Body of pancreas (tissue), 4 donors: Measurements from ENCODE around the gene ALDH7A1. TPM values are rescaled to one million over a fixed set of nuclear protein-coding genes. Genes with fewer than 3 reads are reported as not detected.

Experiments
- ATAC-seq: fragments of 150-250 bp; one replicate; pipeline ENCODE4 v1.9.1; 2016
- DNase-seq, 4 donors: peaks; one replicate each; pipeline ENCODE4 v3.0.0-alpha.2; 2019
- H3K27ac ChIP-seq, 4 donors: fragments of 200-600 bp; sonication (generic); 1 replicate in 3 of 4; 2 replicates in 1 of 4; pipeline versions ENCODE4 v1.5.1 to v1.6.1; 2016 to 2019; ENCODE audit warnings: mild to moderate bottlenecking in 1 of 4, mixed read lengths in 1 of 4, moderate library complexity in 1 of 4
- H3K27me3 ChIP-seq, 2 donors: fragments of 200-600 bp; sonication (generic); one replicate each; pipeline ENCODE4 v1.6.0; 2016; ENCODE audit warnings: mild to moderate bottlenecking in 1 of 2
- H3K36me3 ChIP-seq, 2 donors: fragments of 200-600 bp; sonication (generic); replicated peaks in 1 of 2; 2 replicates each; pipeline ENCODE4 v1.5.1; 2016; ENCODE audit warnings: low read depth in 2 of 2; ENCODE audit not compliant: insufficient read depth in 1 of 2
- H3K4me1 ChIP-seq: fragments of 200-600 bp; sonication (generic); one replicate; pipeline ENCODE4 v1.6.0; 2016
- H3K4me3 ChIP-seq, 2 donors: fragments of 200-600 bp; sonication (generic); 1 replicate in 1 of 2; 2 replicates in 1 of 2; pipeline ENCODE4 v1.5.1; 2016 to 2019
- H3K9me3 ChIP-seq, 3 donors: fragments of 200-600 bp; sonication (generic); 1 replicate in 2 of 3; 2 replicates in 1 of 3; pipeline ENCODE4 v1.5.1; 2016
- POLR2A ChIP-seq, 3 donors: fragments of 450-650 bp; IDR thresholded peaks; one replicate each; pipeline ENCODE4 v1.6.1; 2016; ENCODE audit warnings: antibody characterized with exemption in 3 of 3, mild to moderate bottlenecking in 2 of 3
- WGBS, 2 donors: methylation state at CpG; one replicate each; pipeline ENCODE4 v1.1.5; 2017; 5-methylcytosine and 5-hydroxymethylcytosine counted together
- intact Hi-C: fragments of 100-400 bp; cut with DNase I; formaldehyde crosslinking; loops from one replicate; pipeline ENCODE4 v1.15.1; 2023
- total RNA-seq, 2 donors: library from RNA; depleted of rRNA; stranded (reverse); fragments of >200 nt; gene quantifications; one replicate each; pipeline ENCODE4 v1.1.0, GENCODE V29; 2016
- TF ChIP-seq, protein P1 (sequence below), 7 experiments: fragments of 450-650 bp in 4 of 7; fragments of 200-600 bp in 3 of 7; sonication (generic) in 3 of 7; IDR thresholded peaks; one replicate each; pipeline ENCODE4 v1.5.1; 2016 to 2019; ENCODE audit warnings: antibody characterized with exemption in 7 of 7

ALDH7A1 gene
- total RNA-seq, 2 donors from 2014 or later: 19.1 to 27.0 TPM

DNA sequence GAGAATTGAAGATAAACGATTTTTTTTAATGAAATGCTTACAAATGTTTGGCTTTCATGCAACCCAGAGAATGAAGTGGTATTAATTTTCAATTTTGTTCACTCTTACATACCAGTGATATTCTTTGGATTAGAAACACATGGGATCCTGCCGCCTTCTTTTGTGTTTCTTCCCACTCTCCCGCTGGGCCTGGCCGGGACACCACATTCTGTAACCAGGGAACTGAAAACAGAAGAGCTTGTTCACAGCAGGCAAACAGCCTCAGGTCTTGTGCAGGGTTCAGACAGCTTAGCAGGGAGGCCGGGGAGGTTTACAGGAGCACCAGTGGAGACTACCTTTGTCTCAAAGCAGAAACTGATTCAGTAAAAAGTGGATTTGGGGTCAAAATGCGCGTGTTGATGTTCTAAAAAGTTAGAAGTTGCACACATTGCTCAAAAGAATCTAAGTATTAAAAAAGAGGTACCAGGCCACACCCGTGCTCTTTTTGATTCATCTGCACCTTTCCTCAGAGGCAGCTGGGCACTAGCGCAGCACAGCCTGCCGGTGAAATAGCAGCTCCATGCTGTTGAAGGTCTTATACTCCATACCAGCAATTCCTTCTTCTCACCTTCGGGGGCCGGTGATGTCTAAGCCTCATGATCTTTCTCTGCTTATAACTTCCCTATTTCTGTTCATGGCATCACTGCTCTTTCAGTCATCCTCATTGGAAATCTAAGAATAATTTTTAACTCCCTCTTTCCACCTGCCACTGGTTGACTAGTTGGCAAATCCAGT is 104.7 kb downstream of the ALDH7A1 start:
- Histone ChIP-seq H3K4me3 (no peak overlapping the region), H3K27me3 (no peaks in the 10 kb centered on the region), H3K4me1 (no peaks in the 10 kb centered on the region), H3K27ac (no peak overlapping the region), H3K36me3 (peaks cover 0 to 19% of the 10 kb centered on the region in 2 donors), H3K9me3 (no peaks in the 10 kb centered on the region)
- intact Hi-C loops: no loop called here
- no peak for TF ChIP-seq POLR2A (IDR thresholded peaks at IDR 0.05)
- TF ChIP-seq, protein P1, sequence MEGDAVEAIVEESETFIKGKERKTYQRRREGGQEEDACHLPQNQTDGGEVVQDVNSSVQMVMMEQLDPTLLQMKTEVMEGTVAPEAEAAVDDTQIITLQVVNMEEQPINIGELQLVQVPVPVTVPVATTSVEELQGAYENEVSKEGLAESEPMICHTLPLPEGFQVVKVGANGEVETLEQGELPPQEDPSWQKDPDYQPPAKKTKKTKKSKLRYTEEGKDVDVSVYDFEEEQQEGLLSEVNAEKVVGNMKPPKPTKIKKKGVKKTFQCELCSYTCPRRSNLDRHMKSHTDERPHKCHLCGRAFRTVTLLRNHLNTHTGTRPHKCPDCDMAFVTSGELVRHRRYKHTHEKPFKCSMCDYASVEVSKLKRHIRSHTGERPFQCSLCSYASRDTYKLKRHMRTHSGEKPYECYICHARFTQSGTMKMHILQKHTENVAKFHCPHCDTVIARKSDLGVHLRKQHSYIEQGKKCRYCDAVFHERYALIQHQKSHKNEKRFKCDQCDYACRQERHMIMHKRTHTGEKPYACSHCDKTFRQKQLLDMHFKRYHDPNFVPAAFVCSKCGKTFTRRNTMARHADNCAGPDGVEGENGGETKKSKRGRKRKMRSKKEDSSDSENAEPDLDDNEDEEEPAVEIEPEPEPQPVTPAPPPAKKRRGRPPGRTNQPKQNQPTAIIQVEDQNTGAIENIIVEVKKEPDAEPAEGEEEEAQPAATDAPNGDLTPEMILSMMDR (IDR thresholded peaks at IDR 0.05): no peak
- ATAC-seq: no peak
- DNase-seq: no peak
- WGBS, 2 donors: 83 to 88% methylated on average over 12 of the region's 12 CpGs

DNA sequence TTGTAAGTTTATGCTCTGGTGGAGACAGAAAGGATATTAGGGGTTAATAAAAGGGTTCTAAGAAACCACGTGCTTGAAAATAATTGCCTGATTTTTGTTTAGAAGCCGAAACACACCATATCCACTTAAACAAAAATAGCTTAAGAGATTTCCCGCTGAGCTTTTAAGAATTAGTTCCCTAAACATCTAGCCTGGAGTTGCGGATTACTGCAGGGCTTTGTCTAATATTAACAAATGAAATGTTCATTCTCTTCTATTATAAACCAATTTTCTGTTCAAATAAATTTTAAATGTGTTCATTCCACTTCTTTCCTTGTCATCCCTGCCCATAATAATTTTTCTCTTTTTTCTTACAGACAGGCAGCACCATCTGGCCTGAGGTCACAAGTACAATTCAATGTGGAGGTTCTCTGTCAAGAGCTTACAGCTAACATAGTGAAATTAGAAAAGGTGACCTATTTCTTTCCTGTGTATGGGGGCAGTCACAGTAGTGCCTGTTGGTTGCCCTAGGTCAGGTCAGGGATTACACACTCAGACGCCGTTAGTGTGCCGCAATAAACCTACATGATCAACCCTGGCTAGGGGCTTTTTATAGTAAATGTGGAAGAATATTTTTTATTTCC is 106.5 kb downstream of the ALDH7A1 start:
- Histone ChIP-seq H3K4me3 (no peak overlapping the region), H3K36me3 (peaks cover 0 to 25% of the 10 kb centered on the region in 2 donors), H3K4me1 (no peaks in the 10 kb centered on the region), H3K9me3 (no peaks in the 10 kb centered on the region), H3K27ac (no peak overlapping the region), H3K27me3 (no peaks in the 10 kb centered on the region)
- ATAC-seq (no peak), DNase-seq (no peak)
- TF ChIP-seq POLR2A (IDR thresholded peaks at IDR 0.05): no peak
- TF ChIP-seq, protein P1 (IDR thresholded peaks at IDR 0.05): no peak
- intact Hi-C loops: no loop called here
- WGBS, 2 donors: 83 to 88% methylated on average over 7 of the region's 7 CpGs

DNA sequence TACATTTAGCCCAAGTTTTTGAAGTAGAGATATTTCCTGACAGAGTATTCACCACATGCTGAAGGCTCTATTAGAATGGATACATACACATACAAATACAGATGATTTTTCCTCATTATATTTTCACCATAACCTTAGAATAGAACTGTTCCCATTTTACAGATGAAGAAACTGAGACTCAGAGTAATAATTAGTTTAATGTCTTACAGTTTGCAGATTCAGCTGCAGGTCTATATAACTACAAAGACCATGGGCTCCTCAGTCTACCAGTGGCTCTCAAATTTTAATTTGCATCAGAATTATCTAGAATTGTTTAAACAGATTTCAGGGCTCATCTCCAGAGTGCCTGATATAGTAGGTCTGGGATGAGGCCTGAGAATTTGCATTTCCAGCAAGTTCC is 107.4 kb downstream of the ALDH7A1 start:
- Histone ChIP-seq H3K36me3 (peaks cover 0 to 25% of the 10 kb centered on the region in 2 donors), H3K27ac (no peak overlapping the region), H3K9me3 (no peaks in the 10 kb centered on the region), H3K27me3 (no peaks in the 10 kb centered on the region), H3K4me1 (no peaks in the 10 kb centered on the region), H3K4me3 (no peak overlapping the region)
- no peak for TF ChIP-seq POLR2A (IDR thresholded peaks at IDR 0.05)
- ATAC-seq: no peak
- no peak for DNase-seq
- intact Hi-C loops: no loop called here

DNA sequence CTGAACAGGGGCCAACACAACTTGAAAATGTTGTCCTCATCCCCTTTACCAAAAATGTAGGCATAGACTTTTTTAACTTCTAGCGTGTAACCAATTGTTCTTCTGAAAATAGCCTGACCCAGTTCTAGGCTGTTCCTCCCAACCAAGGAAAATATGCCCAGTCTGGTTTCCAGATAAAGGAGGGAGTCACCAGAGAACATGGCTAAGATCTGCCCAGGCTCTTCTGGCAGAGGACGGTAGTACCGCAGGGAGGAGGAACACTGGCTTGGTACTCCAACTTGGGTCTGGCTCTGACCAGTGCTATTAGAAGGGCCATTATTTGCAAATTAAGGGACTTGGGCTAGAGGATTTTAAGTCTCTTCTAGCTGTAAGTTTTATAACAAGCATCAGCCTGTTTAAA is 108.7 kb downstream of the ALDH7A1 start:
- no peaks in the 10 kb centered on the region for H3K27me3 ChIP-seq
- H3K36me3 ChIP-seq: peaks cover 0 to 25% of the 10 kb centered on the region in 2 donors
- DNase-seq (no peak), ATAC-seq (no peak)
- no peak overlapping the region for H3K4me3 ChIP-seq
- intact Hi-C loops: no loop called here
- H3K27ac ChIP-seq: no peak overlapping the region
- H3K9me3 ChIP-seq: no peaks in the 10 kb centered on the region
- no peaks in the 10 kb centered on the region for H3K4me1 ChIP-seq
- TF ChIP-seq POLR2A (IDR thresholded peaks at IDR 0.05): no peak
- TF ChIP-seq, protein P1 (IDR thresholded peaks at IDR 0.05): no peak
- 86 to 94% methylated on average over 3 of the region's 3 CpGs for WGBS, 2 donors

DNA sequence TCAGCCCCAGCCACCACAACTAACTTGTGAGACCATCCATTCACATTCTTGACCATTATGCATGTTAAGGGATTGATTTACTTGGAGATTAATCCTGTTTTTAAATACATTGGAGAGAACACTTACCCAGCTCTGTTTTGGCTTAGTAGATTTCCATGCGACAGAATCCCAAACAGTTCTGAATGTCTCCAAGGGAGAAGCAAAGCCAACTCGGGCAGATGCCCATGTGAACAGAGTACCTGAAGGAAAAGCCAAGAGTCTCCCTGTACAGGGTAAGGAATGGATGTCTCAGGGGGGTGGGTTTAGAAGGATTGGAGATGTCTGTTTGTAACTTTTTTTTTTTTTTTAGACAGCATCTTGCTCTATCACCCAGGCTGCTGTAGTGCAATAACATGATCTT is 110.8 kb downstream of the ALDH7A1 start:
- Histone ChIP-seq H3K9me3 (no peaks in the 10 kb centered on the region), H3K4me1 (no peaks in the 10 kb centered on the region), H3K36me3 (peaks cover 0 to 25% of the 10 kb centered on the region in 2 donors), H3K27ac (no peak overlapping the region), H3K4me3 (no peak overlapping the region), H3K27me3 (no peaks in the 10 kb centered on the region)
- intact Hi-C loops: no loop called here
- no peak for DNase-seq
- 85 to 96% methylated on average over 2 of the region's 2 CpGs for WGBS, 2 donors
- ATAC-seq: no peak
- TF ChIP-seq POLR2A (IDR thresholded peaks at IDR 0.05): no peak
- TF ChIP-seq, protein P1 (IDR thresholded peaks at IDR 0.05): no peak
